ENCODE data around the gene CAMKK1. TPM values are rescaled to one million over a fixed set of nuclear protein-coding genes. Genes with fewer than 3 reads are reported as not detected.

The CAMKK1 gene
- total and polyA plus RNA-seq, 12 donors = 1.8 to 5.7 (median 3.6) TPM

- Histone ChIP-seq H3K27me3 (no peaks in the 10 kb centered on the region), H3K4me1 (peaks cover 5 to 25% (median 16%) of the 10 kb centered on the region in 9 donors), H3K4me3 (no peak overlapping the region), H3K9me3 (no peaks in the 10 kb centered on the region), H3K27ac (no peak overlapping the region), H3K36me3 (peaks cover 0 to 13% (median 0%) of the 10 kb centered on the region in 9 donors)
- ATAC-seq = no peak
- TF ChIP-seq, protein P1, sequence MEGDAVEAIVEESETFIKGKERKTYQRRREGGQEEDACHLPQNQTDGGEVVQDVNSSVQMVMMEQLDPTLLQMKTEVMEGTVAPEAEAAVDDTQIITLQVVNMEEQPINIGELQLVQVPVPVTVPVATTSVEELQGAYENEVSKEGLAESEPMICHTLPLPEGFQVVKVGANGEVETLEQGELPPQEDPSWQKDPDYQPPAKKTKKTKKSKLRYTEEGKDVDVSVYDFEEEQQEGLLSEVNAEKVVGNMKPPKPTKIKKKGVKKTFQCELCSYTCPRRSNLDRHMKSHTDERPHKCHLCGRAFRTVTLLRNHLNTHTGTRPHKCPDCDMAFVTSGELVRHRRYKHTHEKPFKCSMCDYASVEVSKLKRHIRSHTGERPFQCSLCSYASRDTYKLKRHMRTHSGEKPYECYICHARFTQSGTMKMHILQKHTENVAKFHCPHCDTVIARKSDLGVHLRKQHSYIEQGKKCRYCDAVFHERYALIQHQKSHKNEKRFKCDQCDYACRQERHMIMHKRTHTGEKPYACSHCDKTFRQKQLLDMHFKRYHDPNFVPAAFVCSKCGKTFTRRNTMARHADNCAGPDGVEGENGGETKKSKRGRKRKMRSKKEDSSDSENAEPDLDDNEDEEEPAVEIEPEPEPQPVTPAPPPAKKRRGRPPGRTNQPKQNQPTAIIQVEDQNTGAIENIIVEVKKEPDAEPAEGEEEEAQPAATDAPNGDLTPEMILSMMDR (IDR thresholded peaks at IDR 0.05) = no peak
- intact Hi-C loops (cut with DNase I) = loop anchor here in 1 of 10 donors (5.0 kb wide), 1 partner anchor 111 kb away; no protein-coding TSS in a partner anchor
- WGBS, 2 donors = 85 to 87% methylated on average over 9 of the region's 9 CpGs
- no peak for DNase-seq
Observed at GRCh38 chr17:3848229-3848835, 44.5 kb downstream of the CAMKK1 start.

DNA sequence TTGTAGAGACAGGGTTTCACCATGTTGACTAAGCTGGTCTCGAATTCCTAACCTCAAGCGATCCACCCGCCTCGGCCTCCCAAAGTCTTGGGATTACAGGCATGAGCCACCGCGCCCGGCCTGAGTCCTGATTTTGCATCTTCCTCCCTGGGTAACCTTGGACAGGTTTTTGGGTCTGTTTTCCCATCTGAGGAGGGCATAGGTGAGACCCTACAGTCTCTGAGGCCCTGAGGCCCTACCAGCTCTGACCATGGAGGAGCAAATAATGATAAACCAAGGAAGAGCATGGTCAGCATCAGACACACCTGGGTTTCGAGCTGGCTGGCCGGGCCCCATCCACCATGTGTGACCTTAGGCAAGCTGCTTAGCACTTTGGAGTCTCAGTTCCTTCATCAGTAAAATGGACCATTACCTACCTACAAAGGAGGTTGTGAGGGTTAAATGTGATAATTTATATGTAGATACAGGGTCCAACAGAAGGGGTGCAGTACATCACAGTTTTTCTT lies 45.6 kb downstream of the CAMKK1 start:
- ATAC-seq (no peak), DNase-seq (no peak)
- H3K27ac ChIP-seq = no peak overlapping the region
- WGBS, 2 donors = 94 to 95% methylated on average over 9 of the region's 9 CpGs
- no peaks in the 10 kb centered on the region for H3K9me3 ChIP-seq
- H3K4me3 ChIP-seq = no peak overlapping the region
- H3K36me3 ChIP-seq = peaks cover 0 to 24% (median 7%) of the 10 kb centered on the region in 9 donors
- no peaks in the 10 kb centered on the region for H3K27me3 ChIP-seq
- TF ChIP-seq, protein P1 (IDR thresholded peaks at IDR 0.05) = no peak
- H3K4me1 ChIP-seq = peaks cover 5 to 27% (median 16%) of the 10 kb centered on the region in 9 donors
- intact Hi-C loops (cut with DNase I) = loop anchor here in 1 of 10 donors (5.0 kb wide), 1 partner anchor 110 kb away; no protein-coding TSS in a partner anchor

GRCh38 chr17:3846437-3847164 lies 46.3 kb downstream of the CAMKK1 start:
- no peak for DNase-seq
- Histone ChIP-seq H3K36me3 (peaks cover 0 to 31% (median 11%) of the 10 kb centered on the region in 9 donors), H3K27ac (peak overlapping the region in 4 of 10 donors; percentile 94 to 99 (median 98)), H3K4me1 (peaks cover 5 to 27% (median 16%) of the 10 kb centered on the region in 9 donors), H3K27me3 (no peaks in the 10 kb centered on the region), H3K9me3 (no peaks in the 10 kb centered on the region), H3K4me3 (peak overlapping the region in 8 of 10 donors; percentile 56 to 98 (median 90))
- intact Hi-C loops (cut with DNase I) = loop anchor here in 1 of 10 donors (5.0 kb wide), 1 partner anchor 109 kb away; no protein-coding TSS in a partner anchor
- TF ChIP-seq, protein P1 (IDR thresholded peaks at IDR 0.05) = peak in 3 of 9 donors; percentile 3 to 10 (median 3)
- no peak for ATAC-seq
- 44 to 47% methylated on average over 17 of the region's 17 CpGs for WGBS, 2 donors
